GM12872 (cell line): ENCODE measurements around the gene RSAD2.

Experiments
- TF ChIP-seq, protein P1 (sequence below): IDR thresholded peaks from 3 replicates; pipeline ENCODE4 v1.5.1; 2011; ENCODE audit warnings: low read depth, mild to moderate bottlenecking, low read length, moderate library complexity; ENCODE audit not compliant: insufficient read depth

RSAD2 gene

DNA sequence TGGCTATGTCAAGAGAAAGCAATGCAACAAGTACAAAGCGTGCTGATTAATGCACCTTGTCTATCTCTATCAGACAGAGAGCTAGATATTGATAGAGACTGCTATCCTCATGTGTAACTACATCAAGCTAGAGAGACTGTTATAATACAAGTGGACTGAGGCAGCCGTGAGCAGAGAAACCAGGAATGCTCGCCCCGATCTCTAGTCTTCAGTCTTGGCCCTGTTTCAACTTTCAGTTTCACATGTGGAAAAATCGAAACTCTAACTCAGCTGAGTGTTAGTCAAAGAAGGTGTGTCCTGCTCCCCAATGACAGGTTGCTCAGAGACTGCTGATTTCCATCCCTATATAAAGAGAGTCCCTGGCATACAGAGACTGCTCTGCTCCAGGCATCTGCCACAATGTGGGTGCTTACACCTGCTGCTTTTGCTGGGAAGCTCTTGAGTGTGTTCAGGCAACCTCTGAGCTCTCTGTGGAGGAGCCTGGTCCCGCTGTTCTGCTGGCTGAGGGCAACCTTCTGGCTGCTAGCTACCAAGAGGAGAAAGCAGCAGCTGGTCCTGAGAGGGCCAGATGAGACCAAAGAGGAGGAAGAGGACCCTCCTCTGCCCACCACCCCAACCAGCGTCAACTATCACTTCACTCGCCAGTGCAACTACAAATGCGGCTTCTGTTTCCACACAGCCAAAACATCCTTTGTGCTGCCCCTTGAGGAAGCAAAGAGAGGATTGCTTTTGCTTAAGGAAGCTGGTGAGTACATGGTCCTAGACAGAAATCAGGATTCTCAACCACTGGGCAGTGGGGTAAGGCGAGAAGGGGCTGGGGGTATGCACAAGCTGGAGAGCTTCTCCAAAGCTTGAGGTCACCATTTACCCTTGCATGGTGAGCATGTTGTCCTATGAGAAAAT is at the start of gene RSAD2:
RSAD2 (plus strand) TSS at position 376 of the 903 bp plus-strand sequence; CDS start at position 400, 24 bp downstream.
- TF ChIP-seq, protein P1, sequence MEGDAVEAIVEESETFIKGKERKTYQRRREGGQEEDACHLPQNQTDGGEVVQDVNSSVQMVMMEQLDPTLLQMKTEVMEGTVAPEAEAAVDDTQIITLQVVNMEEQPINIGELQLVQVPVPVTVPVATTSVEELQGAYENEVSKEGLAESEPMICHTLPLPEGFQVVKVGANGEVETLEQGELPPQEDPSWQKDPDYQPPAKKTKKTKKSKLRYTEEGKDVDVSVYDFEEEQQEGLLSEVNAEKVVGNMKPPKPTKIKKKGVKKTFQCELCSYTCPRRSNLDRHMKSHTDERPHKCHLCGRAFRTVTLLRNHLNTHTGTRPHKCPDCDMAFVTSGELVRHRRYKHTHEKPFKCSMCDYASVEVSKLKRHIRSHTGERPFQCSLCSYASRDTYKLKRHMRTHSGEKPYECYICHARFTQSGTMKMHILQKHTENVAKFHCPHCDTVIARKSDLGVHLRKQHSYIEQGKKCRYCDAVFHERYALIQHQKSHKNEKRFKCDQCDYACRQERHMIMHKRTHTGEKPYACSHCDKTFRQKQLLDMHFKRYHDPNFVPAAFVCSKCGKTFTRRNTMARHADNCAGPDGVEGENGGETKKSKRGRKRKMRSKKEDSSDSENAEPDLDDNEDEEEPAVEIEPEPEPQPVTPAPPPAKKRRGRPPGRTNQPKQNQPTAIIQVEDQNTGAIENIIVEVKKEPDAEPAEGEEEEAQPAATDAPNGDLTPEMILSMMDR: no peak

GRCh38 chr2:6828299-6828584 is 49.3 kb upstream of the RSAD2 start:
- TF ChIP-seq, protein P1: peak; percentile 32; the same call in 2 of the 3 replicates

DNA sequence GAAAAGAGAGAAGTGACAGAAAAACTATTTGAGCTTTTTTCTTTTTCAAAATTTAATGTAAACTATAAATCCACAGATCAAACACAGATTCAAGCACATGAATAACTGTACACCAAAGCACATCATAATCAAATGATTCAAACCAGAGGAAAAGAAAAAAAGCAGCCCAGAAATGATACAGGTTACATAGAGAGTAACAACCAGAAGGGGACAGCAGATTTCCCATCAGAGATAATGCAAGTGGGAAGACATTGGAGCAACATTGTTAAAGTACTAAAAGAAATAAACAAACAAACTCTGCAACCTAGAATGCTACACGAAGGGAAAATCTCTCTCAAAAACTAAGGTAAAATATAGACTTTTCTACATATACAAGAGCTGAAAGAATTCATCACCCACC is 46.3 kb upstream of the RSAD2 start:
- TF ChIP-seq, protein P1: no peak

DNA sequence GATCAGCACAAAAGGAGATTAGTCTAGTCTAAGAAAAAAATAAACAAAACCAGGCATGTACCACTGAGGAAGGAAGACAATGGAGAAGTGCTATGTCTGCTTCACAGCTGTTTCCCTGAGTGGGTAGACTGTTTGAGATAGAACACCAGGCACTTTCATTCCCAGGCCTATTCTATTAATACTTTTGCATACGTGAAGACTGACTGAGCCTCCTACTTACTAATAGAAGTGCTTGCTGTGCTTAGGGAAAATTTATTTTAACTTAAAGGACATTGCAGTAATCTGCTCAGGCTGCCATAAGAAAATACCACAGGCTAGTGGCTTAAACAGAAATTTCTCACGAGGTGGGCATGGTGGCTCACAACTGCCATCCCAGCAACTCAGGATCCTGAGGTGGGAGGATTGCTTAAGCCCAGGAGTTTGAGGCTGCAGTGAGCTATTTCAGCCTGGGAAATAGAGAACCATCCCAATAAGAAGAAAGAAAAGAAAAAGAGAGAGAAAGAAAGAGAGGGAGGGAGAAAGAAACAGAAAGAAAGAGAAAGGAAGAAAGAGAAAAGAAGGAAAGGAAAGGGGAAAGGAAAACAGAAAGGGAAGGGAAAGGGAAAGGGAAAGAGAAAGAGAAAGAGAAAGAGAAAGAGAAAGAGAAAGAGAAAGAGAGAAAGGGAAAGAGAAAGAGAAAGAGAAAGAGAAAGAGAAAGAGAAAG is 44.8 kb upstream of the RSAD2 start:
- TF ChIP-seq, protein P1: no peak

GRCh38 chr2:6833300-6833604 is 44.3 kb upstream of the RSAD2 start:
- TF ChIP-seq, protein P1: no peak

DNA sequence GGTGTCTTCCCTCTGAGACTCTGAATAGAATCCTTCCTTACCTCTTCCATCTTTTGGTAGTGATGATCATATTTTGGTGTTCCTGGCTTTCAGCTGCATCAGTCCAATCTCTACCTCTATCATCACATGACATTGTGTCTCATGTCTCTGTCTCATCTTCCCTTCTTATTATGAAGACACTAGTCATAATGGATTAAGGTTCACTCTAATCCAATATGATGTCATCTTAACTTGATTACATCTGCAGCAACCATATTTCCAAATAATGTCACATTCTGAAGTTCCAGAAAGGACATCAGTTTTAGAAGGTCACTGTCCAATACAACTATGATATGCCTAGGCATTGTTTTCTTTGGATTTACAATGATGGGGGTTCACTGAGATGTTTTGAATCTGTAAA is 43.4 kb upstream of the RSAD2 start:
- TF ChIP-seq, protein P1: no peak

DNA sequence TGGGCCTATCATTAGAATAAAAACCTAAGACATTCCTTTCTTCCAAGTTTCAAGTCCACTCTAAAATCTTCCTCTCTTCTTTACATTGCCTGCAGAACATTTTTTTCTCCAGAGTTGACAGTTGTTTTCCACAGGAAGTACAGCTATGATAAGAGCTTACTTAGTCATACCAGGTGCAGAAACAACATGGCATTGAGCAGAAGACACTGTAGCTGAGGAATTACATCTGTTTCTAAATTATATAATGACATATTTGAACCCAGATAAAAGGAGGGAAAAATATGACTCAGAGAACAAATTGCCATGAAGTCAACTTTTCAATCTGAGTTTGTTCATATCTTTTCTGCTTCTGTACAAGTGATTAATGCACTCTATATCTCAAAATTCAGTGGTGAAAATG is 42.1 kb upstream of the RSAD2 start:
- TF ChIP-seq, protein P1: no peak
